ENCODE measurements around the gene CCNG1. TPM values are rescaled to one million over a fixed set of nuclear protein-coding genes. Genes with fewer than 3 reads are reported as not detected.

The CCNG1 gene
- total RNA-seq, 1 experiment from 2014 or later: 117 TPM

GRCh38 chr5:163401271-163401670 lies 36.1 kb upstream of the CCNG1 start:
- POLR2A ChIA-PET: no interaction called here

GRCh38 chr5:163402007-163402406 lies 35.4 kb upstream of the CCNG1 start:
- in situ Hi-C loops (cut with HindIII; ENCODE audit: low pct_unique_long_range_greater_than_20kb, low sequenced_read_pairs): no loop called here
- no peak for ATAC-seq

More at GRCh38 chr5:163401271-163401670, 36.1 kb upstream of the CCNG1 start:
- no peak overlapping the region for H3K4me3 ChIP-seq (ENCODE audit: low read depth in 2 of 2, low read length in 2 of 2)
- no peak overlapping the region for H3K27ac ChIP-seq (ENCODE audit: low read length)
- in situ Hi-C loops (cut with HindIII; ENCODE audit: low pct_unique_long_range_greater_than_20kb, low sequenced_read_pairs) (no loop called here), intact Hi-C loops (cut with micrococcal nuclease; ENCODE audit: unreplicated experiment) (loop anchor here (10.0 kb wide), 1 partner anchor 1546 kb away; no protein-coding TSS in a partner anchor)
- no peaks in the 10 kb centered on the region for H3K9me3 ChIP-seq (ENCODE audit: control insufficient read depth, insufficient read depth, low read depth, low read length)
- CTCF ChIA-PET: no interaction called here
- no TSS peak for BruUV-seq (replicated peaks)
- ATAC-seq (no peak), DNase-seq (ENCODE audit: low read depth, low spot score) (no peak)
- TF ChIP-seq POLR2AphosphoS5 (IDR thresholded peaks at IDR 0.05; ENCODE audit: low read depth, low read length) (no peak), TCF7L2 (IDR thresholded peaks at IDR 0.05; ENCODE audit: low read depth, low read length) (no peak), SIN3A (IDR thresholded peaks at IDR 0.05; ENCODE audit: borderline replicate concordance, insufficient read depth, low read depth, low read length) (no peak)
- TF ChIP-seq, protein P1, sequence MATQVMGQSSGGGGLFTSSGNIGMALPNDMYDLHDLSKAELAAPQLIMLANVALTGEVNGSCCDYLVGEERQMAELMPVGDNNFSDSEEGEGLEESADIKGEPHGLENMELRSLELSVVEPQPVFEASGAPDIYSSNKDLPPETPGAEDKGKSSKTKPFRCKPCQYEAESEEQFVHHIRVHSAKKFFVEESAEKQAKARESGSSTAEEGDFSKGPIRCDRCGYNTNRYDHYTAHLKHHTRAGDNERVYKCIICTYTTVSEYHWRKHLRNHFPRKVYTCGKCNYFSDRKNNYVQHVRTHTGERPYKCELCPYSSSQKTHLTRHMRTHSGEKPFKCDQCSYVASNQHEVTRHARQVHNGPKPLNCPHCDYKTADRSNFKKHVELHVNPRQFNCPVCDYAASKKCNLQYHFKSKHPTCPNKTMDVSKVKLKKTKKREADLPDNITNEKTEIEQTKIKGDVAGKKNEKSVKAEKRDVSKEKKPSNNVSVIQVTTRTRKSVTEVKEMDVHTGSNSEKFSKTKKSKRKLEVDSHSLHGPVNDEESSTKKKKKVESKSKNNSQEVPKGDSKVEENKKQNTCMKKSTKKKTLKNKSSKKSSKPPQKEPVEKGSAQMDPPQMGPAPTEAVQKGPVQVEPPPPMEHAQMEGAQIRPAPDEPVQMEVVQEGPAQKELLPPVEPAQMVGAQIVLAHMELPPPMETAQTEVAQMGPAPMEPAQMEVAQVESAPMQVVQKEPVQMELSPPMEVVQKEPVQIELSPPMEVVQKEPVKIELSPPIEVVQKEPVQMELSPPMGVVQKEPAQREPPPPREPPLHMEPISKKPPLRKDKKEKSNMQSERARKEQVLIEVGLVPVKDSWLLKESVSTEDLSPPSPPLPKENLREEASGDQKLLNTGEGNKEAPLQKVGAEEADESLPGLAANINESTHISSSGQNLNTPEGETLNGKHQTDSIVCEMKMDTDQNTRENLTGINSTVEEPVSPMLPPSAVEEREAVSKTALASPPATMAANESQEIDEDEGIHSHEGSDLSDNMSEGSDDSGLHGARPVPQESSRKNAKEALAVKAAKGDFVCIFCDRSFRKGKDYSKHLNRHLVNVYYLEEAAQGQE (IDR thresholded peaks at IDR 0.05; ENCODE audit: insufficient read depth in 1 of 2, low read depth in 2 of 2, low read length in 1 of 2): no peak
- TF ChIP-seq, protein P2, sequence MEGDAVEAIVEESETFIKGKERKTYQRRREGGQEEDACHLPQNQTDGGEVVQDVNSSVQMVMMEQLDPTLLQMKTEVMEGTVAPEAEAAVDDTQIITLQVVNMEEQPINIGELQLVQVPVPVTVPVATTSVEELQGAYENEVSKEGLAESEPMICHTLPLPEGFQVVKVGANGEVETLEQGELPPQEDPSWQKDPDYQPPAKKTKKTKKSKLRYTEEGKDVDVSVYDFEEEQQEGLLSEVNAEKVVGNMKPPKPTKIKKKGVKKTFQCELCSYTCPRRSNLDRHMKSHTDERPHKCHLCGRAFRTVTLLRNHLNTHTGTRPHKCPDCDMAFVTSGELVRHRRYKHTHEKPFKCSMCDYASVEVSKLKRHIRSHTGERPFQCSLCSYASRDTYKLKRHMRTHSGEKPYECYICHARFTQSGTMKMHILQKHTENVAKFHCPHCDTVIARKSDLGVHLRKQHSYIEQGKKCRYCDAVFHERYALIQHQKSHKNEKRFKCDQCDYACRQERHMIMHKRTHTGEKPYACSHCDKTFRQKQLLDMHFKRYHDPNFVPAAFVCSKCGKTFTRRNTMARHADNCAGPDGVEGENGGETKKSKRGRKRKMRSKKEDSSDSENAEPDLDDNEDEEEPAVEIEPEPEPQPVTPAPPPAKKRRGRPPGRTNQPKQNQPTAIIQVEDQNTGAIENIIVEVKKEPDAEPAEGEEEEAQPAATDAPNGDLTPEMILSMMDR (IDR thresholded peaks at IDR 0.05): no peak
- H3K4me1 ChIP-seq (ENCODE audit: control insufficient read depth, insufficient read depth, low read length): no peaks in the 10 kb centered on the region
- H3K27me3 ChIP-seq (ENCODE audit: control insufficient read depth, insufficient read depth, low read length): no peaks in the 10 kb centered on the region
- no peaks in the 10 kb centered on the region; the same call in 1 of the 2 replicates for H3K36me3 ChIP-seq (ENCODE audit: control insufficient read depth, insufficient read depth, low read length)

More at GRCh38 chr5:163402007-163402406, 35.4 kb upstream of the CCNG1 start:
- DNase-seq (ENCODE audit: low read depth, low spot score): no peak
- Histone ChIP-seq H3K4me3 (ENCODE audit: low read depth in 2 of 2, low read length in 2 of 2) (no peak overlapping the region), H3K36me3 (ENCODE audit: control insufficient read depth, insufficient read depth, low read length) (no peaks in the 10 kb centered on the region; the same call in 1 of the 2 replicates), H3K4me1 (ENCODE audit: control insufficient read depth, insufficient read depth, low read length) (no peaks in the 10 kb centered on the region), H3K27ac (ENCODE audit: low read length) (no peak overlapping the region), H3K9me3 (ENCODE audit: control insufficient read depth, insufficient read depth, low read depth, low read length) (no peaks in the 10 kb centered on the region), H3K27me3 (ENCODE audit: control insufficient read depth, insufficient read depth, low read length) (no peaks in the 10 kb centered on the region)
- POLR2A ChIA-PET: no interaction called here
- BruUV-seq (replicated peaks): no TSS peak
- TF ChIP-seq, protein P1 (IDR thresholded peaks at IDR 0.05; ENCODE audit: insufficient read depth in 1 of 2, low read depth in 2 of 2, low read length in 1 of 2): no peak
- TF ChIP-seq TCF7L2 (IDR thresholded peaks at IDR 0.05; ENCODE audit: low read depth, low read length) (no peak), SIN3A (IDR thresholded peaks at IDR 0.05; ENCODE audit: borderline replicate concordance, insufficient read depth, low read depth, low read length) (no peak), POLR2AphosphoS5 (IDR thresholded peaks at IDR 0.05; ENCODE audit: low read depth, low read length) (no peak)
- TF ChIP-seq, protein P2 (IDR thresholded peaks at IDR 0.05): no peak
- CTCF ChIA-PET: no interaction called here
- intact Hi-C loops (cut with micrococcal nuclease; ENCODE audit: unreplicated experiment): loop anchor here (10.0 kb wide), 1 partner anchor 1547 kb away; no protein-coding TSS in a partner anchor

All from Panc1 (cell line).